A549 (cell line): Measurements from ENCODE around the gene TPCN2. TPM values are rescaled to one million over a fixed set of nuclear protein-coding genes. Genes with fewer than 3 reads are reported as not detected.

Experiments used
- ATAC-seq, 2 experiments: fragments of 200-7000 bp in 1 of 2; fragments of >200 bp in 1 of 2; cut with Nextera tagmentation in 1 of 2; cut with Tn5 transposase in 1 of 2; 3 replicates each; pipeline versions ENCODE4 v1.8.0 to v1.9.1; 2018 to 2020; ENCODE audit warnings: mild to moderate bottlenecking in 1 of 2, moderate library complexity in 1 of 2
- CTCF ChIA-PET: fragments of 300-600 bp; sonication (Branson Sonifier 250); formaldehyde crosslinking; extraction: SDS; loops from one replicate; lab custom pipeline; 2021; ENCODE audit warnings: antibody characterized with exemption, inconsistent platforms; lab: Yijun Ruan, JAX
- POLR2A ChIA-PET: fragments of 350-600 bp; formaldehyde crosslinking; extraction: SDS; loops from one replicate; lab custom pipeline; 2021; ENCODE audit warnings: antibody characterized with exemption, inconsistent platforms; lab: Yijun Ruan, JAX
- DNase-seq, 2 experiments: peaks; one replicate each; pipeline versions ENCODE4 v3.0.0 to v3.0.0-alpha.2; 2011 to 2016; ENCODE audit warnings: low read depth in 1 of 2, low spot score in 1 of 2
- FAIRE-seq: peaks from 2 replicates; lab custom pipeline; 2011; peaks lifted over from hg19 to GRCh38; lab: Jason Lieb, UNC
- H3K27ac ChIP-seq, 2 experiments: fragments of >200 bp; sonication (Bioruptor Twin); formaldehyde crosslinking; 3 replicates each; pipeline ENCODE4 v1.5.1; 2016 to 2017
- H3K4me1 ChIP-seq: fragments of >200 bp; sonication (Bioruptor Twin); formaldehyde crosslinking; 3 replicates; pipeline ENCODE4 v1.6.1; 2016
- H3K4me2 ChIP-seq: fragments of >200 bp; sonication (Bioruptor Twin); formaldehyde crosslinking; 3 replicates; pipeline ENCODE4 v1.6.1; 2016
- H3K4me3 ChIP-seq: fragments of >200 bp; sonication (Bioruptor Twin); formaldehyde crosslinking; 3 replicates; pipeline ENCODE4 v1.5.1; 2016
- H3K9me3 ChIP-seq: fragments of >200 bp; sonication (Bioruptor Twin); formaldehyde crosslinking; 3 replicates; pipeline ENCODE4 v1.6.1; 2016
- CBX8 ChIP-seq: fragments of 200-600 bp; sonication (generic); IDR thresholded peaks from 2 replicates; pipeline ENCODE4 v1.6.1; 2016
- CEBPB ChIP-seq, 2 experiments: fragments of >200 bp in 1 of 2; sonication (Bioruptor Twin) in 1 of 2; formaldehyde crosslinking in 1 of 2; IDR thresholded peaks; 2 replicates each; pipeline ENCODE4 v1.6.1; 2012 to 2016
- CHD2 ChIP-seq: fragments of 150-350 bp; IDR thresholded peaks from 2 replicates; pipeline ENCODE4 v1.6.1; 2014; ENCODE audit warnings: low read length; ENCODE audit not compliant: partially characterized antibody
- EHMT2 ChIP-seq: fragments of 200-600 bp; sonication (generic); IDR thresholded peaks from 2 replicates; pipeline ENCODE4 v1.6.1; 2016; ENCODE audit warnings: antibody characterized with exemption, low read depth, mild to moderate bottlenecking, moderate library complexity
- FOXS1 ChIP-seq: fragments of 250-450 bp; sonication (Bioruptor Pico); IDR thresholded peaks from 2 replicates; pipeline ENCODE4 v1.5.0; 2020; ENCODE audit warnings: mild to moderate bottlenecking, moderate library complexity
- HDAC2 ChIP-seq: fragments of 200-600 bp; sonication (generic); IDR thresholded peaks from 2 replicates; pipeline ENCODE4 v1.6.1; 2016
- HEYL ChIP-seq: fragments of 250-450 bp; sonication (Bioruptor Pico); IDR thresholded peaks from 2 replicates; pipeline ENCODE4 v1.8.0; 2021; ENCODE audit warnings: mild to moderate bottlenecking, moderate library complexity
- HOXB5 ChIP-seq: fragments of 250-450 bp; sonication (Bioruptor Pico); IDR thresholded peaks from 2 replicates; pipeline ENCODE4 v1.5.0; 2020; ENCODE audit warnings: mild to moderate bottlenecking, moderate library complexity
- JUN ChIP-seq, 2 experiments: fragments of >200 bp; sonication (Bioruptor Twin); formaldehyde crosslinking; IDR thresholded peaks; 2 replicates in 1 of 2; 3 replicates in 1 of 2; pipeline ENCODE4 v1.6.1; 2016 to 2017
- MAZ ChIP-seq: fragments of 150-350 bp; IDR thresholded peaks from 2 replicates; pipeline ENCODE4 v1.6.1; 2014; ENCODE audit warnings: antibody characterized with exemption, low read depth, low read length, borderline replicate concordance
- MYC ChIP-seq: IDR thresholded peaks from 2 replicates; pipeline ENCODE4 v1.6.1; 2012; ENCODE audit warnings: mild to moderate bottlenecking, inconsistent platforms, low read length, improper control_type of control experiment, borderline replicate concordance
- PHF8 ChIP-seq: fragments of 200-600 bp; sonication (generic); IDR thresholded peaks from 2 replicates; pipeline ENCODE4 v1.6.1; 2016; ENCODE audit warnings: low read depth, mild to moderate bottlenecking, antibody characterized with exemption, moderate library complexity, borderline replicate concordance
- RFX5 ChIP-seq: fragments of 450-650 bp; IDR thresholded peaks from 2 replicates; pipeline ENCODE4 v1.7.1; 2014; ENCODE audit warnings: antibody characterized with exemption, mild to moderate bottlenecking, moderate library complexity
- RNF2 ChIP-seq: fragments of 200-600 bp; sonication (generic); IDR thresholded peaks from 2 replicates; pipeline ENCODE4 v1.6.1; 2016; ENCODE audit warnings: low read depth, mild to moderate bottlenecking, antibody characterized with exemption, moderate library complexity, borderline replicate concordance
- SMC3 ChIP-seq: fragments of >200 bp; sonication (Bioruptor Twin); formaldehyde crosslinking; IDR thresholded peaks from 3 replicates; pipeline ENCODE4 v1.6.1; 2018; ENCODE audit warnings: inconsistent platforms
- TFCP2L1 ChIP-seq: fragments of 250-450 bp; sonication (Bioruptor Pico); IDR thresholded peaks from 2 replicates; pipeline ENCODE4 v1.5.0; 2021; ENCODE audit warnings: mild to moderate bottlenecking
- TP53 ChIP-seq: fragments of 250-450 bp; sonication (Bioruptor Pico); IDR thresholded peaks from 2 replicates; pipeline ENCODE4 v1.5.0; 2021; ENCODE audit warnings: mild to moderate bottlenecking, moderate library complexity
- ZFP36 ChIP-seq: fragments of 450-650 bp; IDR thresholded peaks from 2 replicates; pipeline ENCODE4 v1.6.1; 2014; ENCODE audit warnings: borderline replicate concordance; ENCODE audit not compliant: partially characterized antibody
- ZSCAN20 ChIP-seq: fragments of 250-450 bp; sonication (Bioruptor Pico); IDR thresholded peaks from 2 replicates; pipeline ENCODE4 v1.8.0; 2022; ENCODE audit warnings: mild to moderate bottlenecking, moderate library complexity
- WGBS: methylation state at CpG from one replicate; pipeline ENCODE4 v1.1.6; 2017; ENCODE audit errors: missing lambda C conversion rate; 5-methylcytosine and 5-hydroxymethylcytosine counted together
- polyA plus RNA-seq, 4 experiments: library from polyadenylated mRNA; depleted of rRNA in 3 of 4; stranded (reverse); fragments of >200 nt; fragmentation: RNase III in 1 of 4; extraction: RNeasy Plus Mini Kit Qiagen cat#74134 plus additional on column Dnase treatment in 1 of 4; gene quantifications; 2 replicates in 3 of 4; 3 replicates in 1 of 4; pipeline ENCODE4 v1.2.3, GENCODE V29; 2011 to 2017
- TF ChIP-seq, protein P1 (sequence below): fragments of 200-600 bp; sonication (generic); IDR thresholded peaks from 2 replicates; pipeline ENCODE4 v1.6.1; 2016; ENCODE audit warnings: antibody characterized with exemption, mild to moderate bottlenecking, moderate library complexity
- TF ChIP-seq, protein P2 (sequence below): fragments of 150-350 bp; IDR thresholded peaks from 2 replicates; pipeline ENCODE4 v1.6.1; 2014; ENCODE audit warnings: low read depth, mild to moderate bottlenecking, low read length
- TF ChIP-seq, protein P3 (sequence below): IDR thresholded peaks from 2 replicates; pipeline ENCODE4 v1.6.1; 2012
- TF ChIP-seq, protein P4 (sequence below): fragments of 450-650 bp; IDR thresholded peaks from 2 replicates; pipeline ENCODE4 v1.6.1; 2014; ENCODE audit warnings: antibody characterized with exemption
- TF ChIP-seq, protein P5 (sequence below): fragments of >200 bp; sonication (Bioruptor Twin); formaldehyde crosslinking; IDR thresholded peaks from 3 replicates; pipeline ENCODE4 v1.6.1; 2016
- TF ChIP-seq, protein P6 (sequence below): fragments of 250-450 bp; sonication (Bioruptor Pico); IDR thresholded peaks from 2 replicates; pipeline ENCODE4 v1.5.0; 2020; ENCODE audit warnings: low read depth, mild to moderate bottlenecking, moderate library complexity

TPCN2 gene
- polyA plus RNA-seq, 2 of the 4 experiments (the other 2 are of a cell fraction), result 8.1 to 8.8 TPM

DNA sequence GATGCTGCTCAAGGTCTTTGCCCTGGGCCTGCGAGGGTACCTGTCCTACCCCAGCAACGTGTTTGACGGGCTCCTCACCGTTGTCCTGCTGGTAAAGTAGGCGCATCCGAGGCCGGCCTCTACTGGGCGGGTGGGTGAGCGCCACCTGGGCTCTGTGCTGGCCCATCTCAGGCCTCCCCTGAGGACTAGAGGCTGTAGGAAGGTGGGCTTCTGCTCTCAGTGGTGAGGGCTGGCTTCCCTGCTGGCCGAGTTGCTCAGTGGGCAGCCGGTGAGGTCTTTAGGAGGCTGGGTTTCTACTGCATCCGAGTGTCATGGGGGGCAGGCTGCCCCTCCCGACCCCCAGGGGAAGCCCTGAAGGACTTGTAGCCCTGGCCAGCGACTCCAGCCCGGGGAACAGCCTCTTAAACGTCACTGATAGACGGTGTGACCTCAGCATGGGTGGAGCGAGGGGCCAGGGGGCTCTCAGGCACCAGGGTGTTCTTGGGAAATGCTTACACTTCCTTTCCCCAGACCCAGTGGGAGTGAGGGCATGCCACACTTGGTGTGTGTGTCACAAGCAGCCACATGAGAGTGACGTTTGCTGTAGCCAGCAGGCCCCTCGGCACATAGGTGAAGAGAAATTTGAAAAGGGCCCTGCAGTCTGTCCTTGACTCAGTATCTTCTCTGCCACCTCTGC, 30.3 kb downstream of the TPCN2 start:
- 84% methylated on average over 13 of the region's 20 CpGs for WGBS
- DNase-seq, result no peak
- H3K9me3 ChIP-seq, result no peaks in the 10 kb centered on the region
- POLR2A ChIA-PET, result no interaction called here
- no peak overlapping the region for H3K4me3 ChIP-seq
- no peak for FAIRE-seq
- H3K4me1 ChIP-seq, result peaks cover 16% of the 10 kb centered on the region
- TF ChIP-seq HOXB5 (CRISPR knock-in tag), result no peak
- no peak for TF ChIP-seq TP53
- no peak for TF ChIP-seq MYC
- TF ChIP-seq FOXS1 (CRISPR knock-in tag), result no peak
- TF ChIP-seq MAZ, result no peak
- TF ChIP-seq EHMT2, result no peak
- TF ChIP-seq TFCP2L1 (CRISPR knock-in tag), result no peak
- TF ChIP-seq HDAC2, result no peak
- no peak for TF ChIP-seq CHD2
- TF ChIP-seq RNF2, result no peak
- TF ChIP-seq, protein P1, sequence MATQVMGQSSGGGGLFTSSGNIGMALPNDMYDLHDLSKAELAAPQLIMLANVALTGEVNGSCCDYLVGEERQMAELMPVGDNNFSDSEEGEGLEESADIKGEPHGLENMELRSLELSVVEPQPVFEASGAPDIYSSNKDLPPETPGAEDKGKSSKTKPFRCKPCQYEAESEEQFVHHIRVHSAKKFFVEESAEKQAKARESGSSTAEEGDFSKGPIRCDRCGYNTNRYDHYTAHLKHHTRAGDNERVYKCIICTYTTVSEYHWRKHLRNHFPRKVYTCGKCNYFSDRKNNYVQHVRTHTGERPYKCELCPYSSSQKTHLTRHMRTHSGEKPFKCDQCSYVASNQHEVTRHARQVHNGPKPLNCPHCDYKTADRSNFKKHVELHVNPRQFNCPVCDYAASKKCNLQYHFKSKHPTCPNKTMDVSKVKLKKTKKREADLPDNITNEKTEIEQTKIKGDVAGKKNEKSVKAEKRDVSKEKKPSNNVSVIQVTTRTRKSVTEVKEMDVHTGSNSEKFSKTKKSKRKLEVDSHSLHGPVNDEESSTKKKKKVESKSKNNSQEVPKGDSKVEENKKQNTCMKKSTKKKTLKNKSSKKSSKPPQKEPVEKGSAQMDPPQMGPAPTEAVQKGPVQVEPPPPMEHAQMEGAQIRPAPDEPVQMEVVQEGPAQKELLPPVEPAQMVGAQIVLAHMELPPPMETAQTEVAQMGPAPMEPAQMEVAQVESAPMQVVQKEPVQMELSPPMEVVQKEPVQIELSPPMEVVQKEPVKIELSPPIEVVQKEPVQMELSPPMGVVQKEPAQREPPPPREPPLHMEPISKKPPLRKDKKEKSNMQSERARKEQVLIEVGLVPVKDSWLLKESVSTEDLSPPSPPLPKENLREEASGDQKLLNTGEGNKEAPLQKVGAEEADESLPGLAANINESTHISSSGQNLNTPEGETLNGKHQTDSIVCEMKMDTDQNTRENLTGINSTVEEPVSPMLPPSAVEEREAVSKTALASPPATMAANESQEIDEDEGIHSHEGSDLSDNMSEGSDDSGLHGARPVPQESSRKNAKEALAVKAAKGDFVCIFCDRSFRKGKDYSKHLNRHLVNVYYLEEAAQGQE, result no peak
- TF ChIP-seq RFX5, result no peak
- no peak for TF ChIP-seq CBX8
- TF ChIP-seq PHF8, result no peak
- no peak for TF ChIP-seq ZSCAN20 (CRISPR knock-in tag)
- TF ChIP-seq, protein P2, sequence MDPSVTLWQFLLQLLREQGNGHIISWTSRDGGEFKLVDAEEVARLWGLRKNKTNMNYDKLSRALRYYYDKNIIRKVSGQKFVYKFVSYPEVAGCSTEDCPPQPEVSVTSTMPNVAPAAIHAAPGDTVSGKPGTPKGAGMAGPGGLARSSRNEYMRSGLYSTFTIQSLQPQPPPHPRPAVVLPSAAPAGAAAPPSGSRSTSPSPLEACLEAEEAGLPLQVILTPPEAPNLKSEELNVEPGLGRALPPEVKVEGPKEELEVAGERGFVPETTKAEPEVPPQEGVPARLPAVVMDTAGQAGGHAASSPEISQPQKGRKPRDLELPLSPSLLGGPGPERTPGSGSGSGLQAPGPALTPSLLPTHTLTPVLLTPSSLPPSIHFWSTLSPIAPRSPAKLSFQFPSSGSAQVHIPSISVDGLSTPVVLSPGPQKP, result no peak
- TF ChIP-seq ZFP36, result no peak
- no peak for TF ChIP-seq SMC3
- CTCF ChIA-PET, result interaction anchor here (2.2 kb wide), 1 partner anchor 9 kb away, joined by 5 read pairs; no protein-coding TSS in a partner anchor
- H3K4me2 ChIP-seq, result no peak overlapping the region
- H3K27ac ChIP-seq, result no peak overlapping the region
- ATAC-seq, result no peak

DNA sequence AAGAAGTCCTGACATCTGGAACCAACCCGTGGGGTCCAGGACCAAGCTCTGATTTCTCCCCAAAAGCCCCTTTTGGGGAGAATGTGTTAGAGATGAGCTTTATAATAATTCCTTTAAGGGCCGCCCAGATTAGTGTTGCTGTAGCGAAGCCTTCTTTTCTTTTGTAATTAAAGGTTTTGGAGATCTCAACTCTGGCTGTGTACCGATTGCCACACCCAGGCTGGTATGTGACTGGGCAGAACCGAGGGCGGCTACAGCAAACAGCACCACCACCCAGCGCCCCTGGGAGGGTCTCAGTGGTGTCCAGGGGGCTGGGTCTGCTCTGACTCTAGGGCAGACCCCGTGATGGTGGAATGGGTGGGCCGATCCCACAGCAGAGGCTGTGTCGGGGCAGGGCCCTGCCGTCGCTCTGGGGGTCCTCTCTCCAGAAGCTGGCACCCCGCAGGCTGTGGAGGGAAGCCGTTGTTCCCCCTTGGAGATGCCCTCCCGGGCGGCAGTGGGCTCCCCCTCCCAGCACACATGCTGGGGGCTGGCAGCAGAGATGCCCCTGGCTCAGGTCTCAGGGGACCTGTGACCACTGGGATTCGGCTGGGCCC, 31.0 kb downstream of the TPCN2 start:
- H3K9me3 ChIP-seq, result no peaks in the 10 kb centered on the region
- peaks cover 16% of the 10 kb centered on the region for H3K4me1 ChIP-seq
- 93% methylated on average over 17 of the region's 17 CpGs for WGBS
- no peak; a peak in 1 of 6 replicates for ATAC-seq
- H3K4me3 ChIP-seq, result no peak overlapping the region
- CTCF ChIA-PET, result interaction anchor here (2.2 kb wide), 1 partner anchor 8 kb away, joined by 5 read pairs; no protein-coding TSS in a partner anchor
- FAIRE-seq, result no peak
- H3K27ac ChIP-seq, result peak overlapping the region; percentile 62 to 80; a peak in 5 of 6 replicates
- peak overlapping the region; percentile 55; the same call in 2 of the 3 replicates for H3K4me2 ChIP-seq
- no peak for DNase-seq
- TF ChIP-seq, protein P3, sequence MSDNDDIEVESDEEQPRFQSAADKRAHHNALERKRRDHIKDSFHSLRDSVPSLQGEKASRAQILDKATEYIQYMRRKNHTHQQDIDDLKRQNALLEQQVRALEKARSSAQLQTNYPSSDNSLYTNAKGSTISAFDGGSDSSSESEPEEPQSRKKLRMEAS, result no peak
- TF ChIP-seq, protein P4, sequence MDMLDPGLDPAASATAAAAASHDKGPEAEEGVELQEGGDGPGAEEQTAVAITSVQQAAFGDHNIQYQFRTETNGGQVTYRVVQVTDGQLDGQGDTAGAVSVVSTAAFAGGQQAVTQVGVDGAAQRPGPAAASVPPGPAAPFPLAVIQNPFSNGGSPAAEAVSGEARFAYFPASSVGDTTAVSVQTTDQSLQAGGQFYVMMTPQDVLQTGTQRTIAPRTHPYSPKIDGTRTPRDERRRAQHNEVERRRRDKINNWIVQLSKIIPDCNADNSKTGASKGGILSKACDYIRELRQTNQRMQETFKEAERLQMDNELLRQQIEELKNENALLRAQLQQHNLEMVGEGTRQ, result no peak
- TF ChIP-seq, protein P5, sequence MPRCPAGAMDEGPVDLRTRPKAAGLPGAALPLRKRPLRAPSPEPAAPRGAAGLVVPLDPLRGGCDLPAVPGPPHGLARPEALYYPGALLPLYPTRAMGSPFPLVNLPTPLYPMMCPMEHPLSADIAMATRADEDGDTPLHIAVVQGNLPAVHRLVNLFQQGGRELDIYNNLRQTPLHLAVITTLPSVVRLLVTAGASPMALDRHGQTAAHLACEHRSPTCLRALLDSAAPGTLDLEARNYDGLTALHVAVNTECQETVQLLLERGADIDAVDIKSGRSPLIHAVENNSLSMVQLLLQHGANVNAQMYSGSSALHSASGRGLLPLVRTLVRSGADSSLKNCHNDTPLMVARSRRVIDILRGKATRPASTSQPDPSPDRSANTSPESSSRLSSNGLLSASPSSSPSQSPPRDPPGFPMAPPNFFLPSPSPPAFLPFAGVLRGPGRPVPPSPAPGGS, result no peak
- no peak for TF ChIP-seq JUN (IDR thresholded peaks at IDR 0.05)
- no peak for TF ChIP-seq CEBPB (IDR thresholded peaks at IDR 0.05)
- no peak for TF ChIP-seq HEYL (CRISPR knock-in tag)
- TF ChIP-seq, protein P6, sequence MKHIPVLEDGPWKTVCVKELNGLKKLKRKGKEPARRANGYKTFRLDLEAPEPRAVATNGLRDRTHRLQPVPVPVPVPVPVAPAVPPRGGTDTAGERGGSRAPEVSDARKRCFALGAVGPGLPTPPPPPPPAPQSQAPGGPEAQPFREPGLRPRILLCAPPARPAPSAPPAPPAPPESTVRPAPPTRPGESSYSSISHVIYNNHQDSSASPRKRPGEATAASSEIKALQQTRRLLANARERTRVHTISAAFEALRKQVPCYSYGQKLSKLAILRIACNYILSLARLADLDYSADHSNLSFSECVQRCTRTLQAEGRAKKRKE, result no peak
- no peak for TF ChIP-seq FOXS1 (CRISPR knock-in tag)
- no peak for TF ChIP-seq ZSCAN20 (CRISPR knock-in tag)
- POLR2A ChIA-PET, result no interaction called here
